Stimulated activated CD8-positive, alpha-beta memory T cell treated with anti-CD3 and anti-CD28 coated beads, Interleukin-15, amount 100 ng/mL, for 48 hours (primary cell): ENCODE measurements around the gene CYP24A1.

Experiments used
- DNase-seq, 2 donors: peaks; one replicate each; pipeline ENCODE4 v3.0.0-alpha.2; 2020; ENCODE audit warnings: low read depth in 2 of 2

The CYP24A1 gene

DNA sequence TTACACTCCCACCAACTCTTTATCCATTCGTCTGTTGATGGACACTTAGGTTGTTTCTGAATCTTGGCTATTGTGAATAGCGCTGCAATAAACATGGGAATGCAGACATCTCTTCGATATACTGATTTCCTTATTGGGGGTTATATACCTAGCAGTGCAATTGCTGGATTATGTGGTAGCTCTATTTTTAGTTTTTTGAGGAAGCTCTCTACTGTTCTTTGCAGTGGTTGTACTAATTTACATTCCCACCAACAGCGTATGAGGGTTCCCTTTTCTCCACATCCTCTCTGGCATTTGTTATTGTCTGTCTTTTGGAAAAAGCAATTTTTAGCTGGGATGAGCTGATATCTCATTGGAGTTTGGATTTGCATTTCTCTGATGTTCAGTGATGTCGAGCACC is 29.5 kb upstream of the CYP24A1 start:
- DNase-seq = no peak

DNA sequence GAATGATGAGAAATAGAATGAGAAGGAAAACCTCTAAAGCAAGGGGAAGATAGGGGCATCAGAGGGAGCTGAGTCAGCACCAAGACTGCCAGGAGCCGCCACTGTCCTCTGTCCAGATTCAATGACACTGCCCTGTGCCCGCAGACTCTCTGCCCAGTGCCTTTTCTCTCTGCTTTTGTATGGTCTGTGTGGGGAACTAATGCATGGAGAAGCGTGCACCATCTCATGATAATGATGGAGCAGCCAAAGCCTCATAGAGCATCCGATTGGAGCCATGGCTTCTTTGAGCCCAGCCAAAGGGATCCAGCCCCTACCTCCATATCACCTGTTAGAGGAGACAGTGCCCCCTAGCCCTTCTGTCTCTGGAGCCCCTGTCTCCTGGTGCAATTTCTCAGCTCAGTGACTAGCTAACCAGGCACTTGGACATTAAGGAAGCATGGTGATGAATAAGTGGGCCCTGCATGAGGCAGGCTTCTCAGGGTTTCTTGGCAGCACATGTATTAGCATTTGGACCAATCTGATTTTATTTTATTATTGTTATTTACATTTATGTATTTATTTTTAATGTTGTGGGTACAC is 27.6 kb upstream of the CYP24A1 start:
- no peak for DNase-seq

DNA sequence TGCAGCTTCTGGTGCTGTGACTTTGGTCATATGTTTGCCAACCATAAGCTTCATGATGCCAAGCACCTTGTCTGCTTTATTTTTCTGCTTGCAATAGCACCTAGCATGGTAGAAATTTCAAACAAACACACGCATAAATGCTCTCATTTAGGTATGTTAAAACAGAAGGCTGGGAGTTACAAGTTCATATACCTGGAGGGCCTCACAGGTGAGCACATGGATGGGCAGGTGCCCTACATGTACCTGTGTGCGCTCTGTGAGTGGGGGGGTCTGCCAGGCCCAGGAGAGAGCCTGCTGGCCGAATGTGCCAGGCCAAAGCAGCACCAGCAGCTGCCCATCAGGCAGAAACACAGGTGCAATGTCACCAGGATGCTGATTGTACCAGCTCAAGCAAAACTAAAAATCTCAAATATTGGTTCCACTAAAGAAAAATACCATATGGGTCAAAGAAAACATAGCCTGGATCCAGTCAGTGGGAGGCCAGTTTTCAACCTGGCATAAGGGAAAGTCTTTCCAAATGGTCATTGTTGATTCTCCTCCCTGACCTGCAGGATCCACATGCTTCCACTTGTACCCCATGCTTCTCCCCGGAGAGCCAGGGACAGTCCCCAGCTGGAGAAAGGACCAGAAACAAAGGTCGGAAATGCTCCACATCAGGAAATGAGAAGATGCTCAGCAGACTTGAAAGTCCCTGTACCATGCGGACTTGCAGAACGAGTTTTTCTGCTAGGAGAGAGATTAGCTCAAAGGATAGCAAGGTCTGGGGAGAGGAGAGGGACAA is 26.9 kb upstream of the CYP24A1 start:
- no peak for DNase-seq

DNA sequence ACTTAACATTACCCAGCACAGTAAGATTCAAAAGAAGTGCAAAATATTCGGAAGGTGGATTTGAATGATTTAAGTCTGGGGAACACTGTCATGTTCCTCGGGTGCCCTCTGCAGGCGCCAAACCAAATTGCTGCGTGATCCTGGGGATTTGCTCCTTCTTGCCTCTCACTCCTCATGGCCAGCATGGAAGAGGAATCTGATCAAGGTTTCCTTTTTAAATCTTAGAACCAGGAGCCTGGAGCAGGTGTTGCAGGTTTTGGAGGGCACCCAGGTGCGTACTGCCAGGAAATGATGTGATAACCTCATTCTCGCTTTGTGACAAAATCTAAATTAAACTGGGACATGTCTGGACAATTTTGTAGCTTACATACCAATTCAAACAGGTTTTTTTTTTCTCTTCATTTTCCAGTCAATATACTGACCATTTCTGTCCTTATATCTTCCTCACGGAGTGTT is 26.0 kb upstream of the CYP24A1 start:
- peak; percentile 43 to 50 for DNase-seq

DNA sequence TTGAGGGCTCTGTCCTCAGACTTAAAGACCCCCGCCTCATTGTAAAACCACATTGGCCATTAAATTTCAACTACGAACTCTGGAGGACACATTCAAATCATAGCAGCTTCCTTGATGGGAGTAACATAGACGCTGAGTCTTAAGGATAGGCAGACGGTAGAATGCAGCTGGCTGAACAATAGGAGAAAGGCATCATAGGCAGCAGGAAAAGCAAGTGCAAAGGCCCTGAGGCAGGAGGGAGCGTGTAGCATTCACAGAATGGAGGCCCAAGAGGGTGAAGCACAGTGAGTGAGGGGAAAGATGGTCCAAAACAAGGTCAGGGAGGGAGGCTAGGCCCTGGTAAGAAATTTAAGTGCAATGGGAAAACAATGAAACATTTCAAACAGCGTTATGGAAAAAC is 25.5 kb upstream of the CYP24A1 start:
- DNase-seq = no peak

DNA sequence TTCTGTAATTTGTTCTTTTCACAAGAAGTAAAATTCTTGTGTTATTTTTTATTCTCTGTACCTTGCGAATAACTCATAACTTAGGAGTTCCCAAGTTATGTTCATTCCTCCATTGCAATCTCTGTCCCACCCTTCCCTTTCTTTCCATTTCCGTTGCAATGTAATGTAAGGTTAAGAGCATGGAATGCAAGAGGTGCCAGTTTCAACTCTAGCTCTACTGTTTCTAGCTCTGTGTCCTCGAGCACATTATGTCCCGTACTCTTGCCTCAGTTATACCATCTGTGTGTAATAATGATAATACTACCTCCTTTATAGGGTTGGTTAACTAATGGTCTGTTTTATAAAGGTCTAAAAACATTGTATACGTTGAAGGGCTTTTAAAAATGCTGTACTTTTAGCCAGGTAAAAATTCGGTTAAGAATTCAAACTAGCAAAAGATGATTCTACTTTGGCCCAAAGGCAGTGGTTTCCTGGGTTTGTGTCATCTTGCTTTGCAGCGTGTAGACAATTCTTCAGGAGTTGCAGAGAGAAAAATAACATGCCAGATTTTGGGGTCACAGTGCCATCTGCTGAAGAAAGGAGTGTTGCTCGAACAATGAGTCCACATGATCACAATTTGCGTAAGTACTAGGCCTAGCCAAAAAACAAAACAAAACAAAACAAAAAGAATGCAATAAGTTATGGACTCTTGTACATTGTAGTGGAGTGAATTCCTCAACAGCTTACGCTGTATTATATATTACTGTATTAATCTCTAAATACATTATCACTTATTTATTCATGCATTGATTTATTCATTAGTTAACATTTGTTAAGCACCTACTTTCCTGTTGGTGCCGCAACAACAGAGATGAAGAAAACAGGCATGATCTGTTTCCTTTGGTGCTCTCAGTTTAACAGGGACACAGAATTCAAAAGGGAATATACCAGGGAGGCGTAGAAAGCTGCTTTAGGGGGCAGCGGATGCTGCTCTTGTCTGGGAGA is 24.1 kb upstream of the CYP24A1 start:
- no peak for DNase-seq

DNA sequence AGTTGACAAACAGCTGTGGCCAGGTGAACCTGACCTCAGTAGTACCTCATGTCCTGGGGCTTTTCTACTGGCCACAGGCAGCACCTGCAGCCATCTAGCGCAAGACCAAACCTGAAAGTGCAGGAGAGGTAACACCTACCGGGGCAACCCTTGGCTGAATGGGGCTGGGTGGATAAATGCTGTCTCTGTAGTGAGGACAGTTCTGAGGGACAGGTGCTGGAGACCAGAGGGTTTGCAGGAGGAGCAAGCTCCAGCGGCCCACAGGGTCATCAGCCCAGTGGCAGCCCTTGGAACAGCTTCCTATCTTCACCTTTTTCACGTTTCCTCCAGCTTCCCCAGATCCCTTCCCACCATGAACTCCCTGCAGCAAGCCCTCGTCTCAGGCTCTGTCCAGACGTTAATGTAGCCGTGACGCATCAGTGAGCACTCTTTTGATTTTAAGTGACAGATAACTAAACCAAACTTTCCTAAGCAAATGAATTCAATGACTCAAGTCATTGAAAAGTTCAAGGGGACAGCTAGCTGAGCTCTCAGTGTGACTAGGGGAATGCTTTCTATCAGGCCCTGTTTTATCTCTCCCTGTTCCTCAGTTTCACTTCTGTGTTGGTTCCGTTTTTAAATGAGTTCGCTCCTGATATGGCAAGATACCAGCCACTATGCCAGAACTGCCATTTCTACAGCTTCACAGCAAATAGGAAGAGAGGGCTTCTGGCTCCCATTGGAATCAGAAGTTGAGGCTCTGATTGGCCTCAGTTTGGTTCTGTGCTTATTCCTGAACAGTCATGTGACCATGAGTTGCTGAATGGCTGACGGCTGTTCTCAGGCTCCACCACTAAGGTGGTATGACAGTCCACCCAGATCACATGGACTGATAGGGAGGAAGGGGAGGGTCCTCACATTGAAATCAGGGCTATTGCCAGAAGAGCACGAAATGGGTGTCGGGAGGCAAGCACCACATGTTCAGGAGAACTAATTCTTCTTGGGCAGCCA is 22.0 kb upstream of the CYP24A1 start:
- DNase-seq = no peak

DNA sequence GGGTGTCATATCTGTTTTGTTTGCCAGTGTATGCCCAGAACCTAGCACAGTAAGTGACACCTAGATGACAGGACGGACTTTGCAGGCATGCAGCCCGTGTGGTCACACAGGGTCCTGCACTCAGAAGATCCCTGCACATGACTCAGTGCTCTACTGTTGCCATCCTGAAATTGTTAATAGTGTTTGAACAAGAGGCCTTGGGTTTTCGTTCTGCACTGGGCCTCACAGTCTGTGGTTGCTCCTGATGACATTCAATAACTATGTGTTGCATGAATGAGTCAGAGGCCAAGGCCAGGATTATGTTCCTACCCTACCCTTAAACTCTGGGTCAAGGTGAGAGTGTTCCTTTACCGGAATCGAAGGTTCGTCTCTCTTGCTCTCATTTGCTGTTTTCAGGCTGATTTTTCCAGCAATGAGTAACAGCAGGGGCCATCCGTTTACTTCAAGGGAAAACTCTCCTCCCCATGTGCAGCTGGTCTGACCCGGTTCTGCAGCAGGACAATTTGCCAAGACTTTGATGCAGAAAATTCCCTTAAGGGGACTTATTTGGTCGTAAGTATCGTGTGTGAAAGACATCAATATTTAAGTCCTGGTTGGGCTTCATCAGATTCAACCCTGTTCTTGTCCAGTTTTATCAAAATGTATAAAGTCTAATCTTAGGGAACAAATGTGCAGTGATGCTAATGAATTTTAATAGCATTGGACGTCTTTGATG is 21.1 kb upstream of the CYP24A1 start:
- DNase-seq = no peak

DNA sequence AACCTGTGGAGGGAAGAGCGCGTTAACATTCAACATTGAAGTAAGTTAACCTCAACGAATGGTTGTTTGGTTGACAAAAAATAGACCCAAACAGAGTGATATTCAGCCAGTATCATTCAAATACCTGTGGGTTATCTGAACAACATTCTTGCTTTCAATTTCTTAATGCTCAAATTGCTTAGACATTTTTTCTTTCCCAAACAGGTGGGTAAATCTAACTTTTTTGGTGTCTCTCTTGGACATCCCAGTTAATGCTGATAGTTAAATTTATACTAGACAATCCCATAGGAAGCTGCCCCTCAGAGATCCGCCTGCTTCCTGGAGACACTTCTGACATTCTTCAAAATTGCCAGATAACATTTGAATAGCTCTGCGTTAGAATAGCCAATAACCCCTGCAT is 20.0 kb upstream of the CYP24A1 start:
- no peak for DNase-seq

DNA sequence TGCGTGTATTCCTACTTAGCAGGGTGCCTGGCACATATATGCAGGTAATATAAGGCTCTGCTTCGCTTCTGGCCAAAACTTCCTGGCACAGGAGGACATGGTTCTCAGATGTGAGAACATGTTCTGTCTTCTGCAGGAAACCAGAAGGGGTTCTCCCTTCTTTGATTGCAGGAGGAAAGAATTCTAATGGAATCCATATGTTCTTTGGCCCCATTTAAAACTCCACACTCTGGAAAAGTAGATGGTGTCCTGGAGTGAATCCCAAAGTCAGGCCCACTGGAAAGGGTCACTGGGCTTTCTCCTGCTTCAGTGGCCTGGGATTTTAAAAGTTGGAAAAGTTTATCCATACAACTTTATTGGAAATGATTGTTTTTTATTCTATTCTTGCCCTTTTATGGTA is 16.4 kb upstream of the CYP24A1 start:
- DNase-seq = no peak

DNA sequence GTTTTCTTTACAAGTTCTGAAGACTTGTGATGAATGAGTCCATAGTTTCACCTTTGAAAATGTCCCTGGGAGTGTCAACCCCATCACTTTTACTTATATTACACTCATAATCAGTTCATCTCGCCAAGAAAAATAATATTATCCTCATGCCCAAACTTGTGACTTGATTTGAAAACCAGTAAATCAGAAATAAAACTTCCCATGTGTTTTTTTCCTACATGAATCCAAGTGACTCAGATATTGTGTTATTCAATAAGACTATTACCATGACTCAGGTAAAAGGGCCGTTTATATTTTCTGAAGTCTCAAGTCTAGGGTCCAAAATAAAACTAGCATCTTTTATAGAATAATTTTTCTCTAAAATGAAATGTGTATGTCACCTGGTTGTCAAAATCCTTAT is 15.8 kb upstream of the CYP24A1 start:
- DNase-seq = no peak

DNA sequence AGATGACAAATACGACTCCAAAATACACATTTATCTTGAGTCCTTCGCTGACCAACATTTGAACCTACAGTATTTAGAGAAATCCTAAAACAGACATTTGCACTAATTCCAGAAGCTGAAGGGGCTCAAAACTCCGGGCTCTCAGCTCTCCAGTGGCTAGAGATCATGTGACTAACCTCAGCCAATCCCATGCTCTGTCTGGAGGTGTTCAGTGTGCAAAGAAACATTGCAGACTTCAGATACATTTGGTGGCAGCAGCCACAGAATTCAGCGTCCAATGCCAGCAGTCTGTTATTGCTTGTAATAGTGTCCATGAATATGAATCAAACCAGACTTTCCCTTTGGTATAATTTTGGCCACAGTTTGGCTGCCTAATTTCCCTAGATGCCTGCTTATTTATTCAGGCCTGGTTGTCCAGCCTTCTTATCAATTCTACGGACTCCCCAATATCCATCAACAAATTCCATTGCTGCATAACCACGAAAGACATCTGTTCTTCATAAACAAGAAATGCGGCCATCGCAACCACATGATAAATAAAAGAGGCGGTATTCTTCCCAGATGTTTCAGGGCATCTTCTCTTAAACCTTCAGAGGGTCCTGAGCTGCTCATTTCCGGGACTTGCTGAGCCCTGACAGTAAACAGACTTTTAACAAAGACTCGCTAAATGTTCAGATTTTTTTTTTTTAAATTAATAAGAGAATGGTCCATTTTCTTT is 14.5 kb upstream of the CYP24A1 start:
- DNase-seq = no peak

DNA sequence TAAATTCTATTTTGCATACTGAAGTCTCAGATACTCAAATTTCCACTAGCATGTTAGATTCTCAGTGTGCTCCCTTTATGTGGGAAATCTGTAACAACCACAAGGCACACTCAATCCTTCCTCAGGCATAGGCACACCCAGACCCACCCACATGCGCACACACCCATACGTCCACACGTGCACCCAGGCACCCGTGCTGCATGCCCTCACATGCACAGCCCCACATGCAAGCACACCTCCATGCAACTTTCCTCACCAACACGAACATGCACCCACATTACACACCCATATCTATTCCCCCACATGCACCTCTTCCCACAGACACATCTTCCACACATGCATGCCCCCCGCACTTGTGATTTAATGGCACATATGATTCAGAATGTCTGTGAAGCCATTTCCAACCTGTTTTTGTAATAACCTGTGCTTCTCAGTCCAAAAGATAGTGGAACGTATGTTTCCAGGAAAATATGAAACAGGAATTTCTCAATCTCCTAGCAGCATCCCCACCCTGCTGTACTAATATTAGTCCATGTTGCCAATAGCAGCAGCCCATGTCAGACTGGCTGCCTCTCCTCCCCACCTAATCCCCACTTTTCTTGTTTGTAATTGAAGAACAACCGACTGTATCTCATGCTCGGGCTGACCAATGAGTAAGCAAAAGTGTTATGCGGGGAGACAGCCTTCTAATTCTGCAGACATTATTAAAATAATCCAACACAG is 11.3 kb upstream of the CYP24A1 start:
- DNase-seq = no peak

DNA sequence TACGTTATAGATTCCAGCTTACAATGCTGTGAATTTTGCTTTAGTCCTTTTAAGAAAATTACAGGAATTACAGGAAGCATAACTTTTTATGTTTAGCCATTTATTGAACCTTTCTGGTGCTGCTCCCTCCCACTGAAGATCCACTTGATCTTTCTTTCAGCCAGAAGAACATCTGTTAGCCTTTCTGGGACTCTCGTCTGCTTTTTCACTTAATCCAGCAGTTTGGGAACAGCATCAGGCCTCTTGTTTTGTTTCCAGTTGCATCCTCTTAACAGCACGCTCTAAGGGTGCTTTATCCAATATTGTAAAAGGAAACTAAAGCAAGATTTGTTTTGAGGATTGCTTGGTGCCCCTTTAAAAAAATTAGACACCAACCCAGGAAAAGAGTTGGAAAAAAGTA is 10.3 kb upstream of the CYP24A1 start:
- no peak for DNase-seq

DNA sequence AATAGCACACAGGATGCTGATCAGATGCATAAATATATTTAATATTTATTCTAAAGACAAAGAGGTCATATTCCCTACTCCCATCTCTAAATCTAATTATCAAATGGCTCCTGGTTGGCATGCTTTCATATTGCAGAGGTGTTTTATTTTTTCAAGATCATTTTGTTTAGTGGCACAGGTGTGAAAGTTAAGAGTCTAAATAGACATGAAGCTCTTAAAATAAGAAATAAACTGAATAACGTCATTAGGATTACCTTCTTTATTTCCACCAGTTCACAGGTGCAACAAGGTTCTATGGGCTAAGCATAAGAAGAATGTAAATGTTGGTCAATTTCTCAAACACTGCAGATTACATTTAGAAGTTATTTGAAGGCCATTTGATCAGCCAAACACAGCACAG is 7.1 kb upstream of the CYP24A1 start:
- no peak for DNase-seq

DNA sequence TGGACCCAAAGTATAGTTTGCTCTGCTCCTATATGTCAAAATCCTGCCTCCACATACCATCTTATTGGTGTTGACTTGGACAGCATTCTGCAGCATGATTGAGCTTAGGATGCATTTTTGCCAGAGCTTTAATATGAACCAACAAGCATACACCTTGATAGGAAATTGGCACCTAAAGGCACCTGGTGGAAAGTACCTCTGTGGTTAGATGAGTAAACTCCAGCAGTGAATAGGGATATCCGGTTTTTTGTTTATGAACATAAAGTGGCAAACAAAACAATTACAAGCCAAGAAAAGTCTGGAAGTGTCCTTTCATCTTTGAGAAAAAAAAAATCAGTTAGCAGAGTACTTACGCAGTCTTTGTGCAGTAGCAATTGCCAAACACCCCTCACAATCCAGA is 6.2 kb upstream of the CYP24A1 start:
- DNase-seq = no peak

DNA sequence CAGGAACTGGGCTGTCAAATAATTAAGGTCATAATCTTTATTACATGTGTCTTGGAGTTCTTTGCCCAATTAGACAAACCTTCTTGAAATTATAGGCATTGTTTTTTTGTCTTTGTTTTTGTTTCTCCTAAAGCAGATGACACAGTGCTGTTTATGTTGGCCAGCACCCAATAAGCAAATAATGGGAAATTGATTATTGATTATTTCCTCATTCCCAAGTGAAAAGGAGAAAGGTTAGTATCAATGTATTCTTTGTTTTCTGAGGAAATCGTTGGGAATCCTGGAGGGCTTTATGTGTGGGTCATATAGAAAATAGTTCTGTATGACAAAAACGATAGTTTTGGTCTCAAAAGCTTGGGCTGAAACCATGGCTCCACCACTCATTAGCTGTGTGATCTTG is 4.5 kb upstream of the CYP24A1 start:
- no peak for DNase-seq

DNA sequence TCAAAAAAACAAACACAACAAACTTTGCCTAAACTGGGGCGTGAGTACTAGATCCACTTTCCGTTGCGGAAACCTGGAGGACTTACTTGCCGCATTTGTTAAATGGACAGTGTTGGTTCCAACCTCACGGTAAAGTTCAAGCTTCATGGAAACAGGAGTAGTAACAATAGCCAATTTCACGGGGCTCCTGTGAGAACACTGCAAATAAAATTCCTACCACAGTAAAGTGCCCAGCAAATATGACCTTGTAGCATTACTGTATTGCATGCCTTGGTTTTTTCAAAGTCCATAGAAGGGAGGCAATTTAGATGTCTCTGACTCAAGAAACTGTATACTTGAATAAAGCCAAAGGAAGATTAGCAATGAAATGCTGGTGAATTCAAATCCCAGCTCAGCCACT is 3.6 kb upstream of the CYP24A1 start:
- DNase-seq = no peak

DNA sequence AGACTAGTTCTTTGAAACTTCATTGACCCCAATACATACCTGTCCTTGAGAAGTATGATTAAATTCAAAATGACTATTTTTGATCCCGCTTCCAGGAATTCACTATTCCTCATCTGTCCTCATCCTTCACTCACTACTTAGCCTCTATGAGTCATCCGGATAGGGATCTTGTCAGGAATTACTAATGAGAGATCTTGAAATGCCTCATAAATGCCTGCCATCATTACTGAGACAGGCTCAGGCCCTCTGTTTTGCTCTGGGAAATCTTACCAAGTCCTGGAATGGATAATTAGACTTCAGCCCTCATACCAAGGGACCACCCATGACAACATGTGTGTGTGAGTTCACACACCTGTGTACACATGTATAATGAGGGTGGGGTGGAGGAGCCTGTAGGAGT is 2.8 kb upstream of the CYP24A1 start:
- DNase-seq = no peak
